Transverse colon (tissue), 3 donors: Measurements from ENCODE around the gene MAPK12.

ENCODE experiments used
- POLR2A ChIP-seq: fragments of 450-650 bp; IDR thresholded peaks from one replicate; pipeline ENCODE4 v1.6.1; 2016; ENCODE audit warnings: antibody characterized with exemption, mild to moderate bottlenecking, moderate library complexity
- TF ChIP-seq, protein P1 (sequence below), 5 experiments: fragments of 200-600 bp in 3 of 5; fragments of 450-650 bp in 2 of 5; sonication (generic) in 3 of 5; IDR thresholded peaks; 1 replicate in 2 of 5; 2 replicates in 3 of 5; pipeline ENCODE4 v1.5.1; 2016 to 2017; ENCODE audit warnings: antibody characterized with exemption in 5 of 5, inconsistent platforms in 3 of 5, mild to moderate bottlenecking in 2 of 5, moderate library complexity in 1 of 5

DNA sequence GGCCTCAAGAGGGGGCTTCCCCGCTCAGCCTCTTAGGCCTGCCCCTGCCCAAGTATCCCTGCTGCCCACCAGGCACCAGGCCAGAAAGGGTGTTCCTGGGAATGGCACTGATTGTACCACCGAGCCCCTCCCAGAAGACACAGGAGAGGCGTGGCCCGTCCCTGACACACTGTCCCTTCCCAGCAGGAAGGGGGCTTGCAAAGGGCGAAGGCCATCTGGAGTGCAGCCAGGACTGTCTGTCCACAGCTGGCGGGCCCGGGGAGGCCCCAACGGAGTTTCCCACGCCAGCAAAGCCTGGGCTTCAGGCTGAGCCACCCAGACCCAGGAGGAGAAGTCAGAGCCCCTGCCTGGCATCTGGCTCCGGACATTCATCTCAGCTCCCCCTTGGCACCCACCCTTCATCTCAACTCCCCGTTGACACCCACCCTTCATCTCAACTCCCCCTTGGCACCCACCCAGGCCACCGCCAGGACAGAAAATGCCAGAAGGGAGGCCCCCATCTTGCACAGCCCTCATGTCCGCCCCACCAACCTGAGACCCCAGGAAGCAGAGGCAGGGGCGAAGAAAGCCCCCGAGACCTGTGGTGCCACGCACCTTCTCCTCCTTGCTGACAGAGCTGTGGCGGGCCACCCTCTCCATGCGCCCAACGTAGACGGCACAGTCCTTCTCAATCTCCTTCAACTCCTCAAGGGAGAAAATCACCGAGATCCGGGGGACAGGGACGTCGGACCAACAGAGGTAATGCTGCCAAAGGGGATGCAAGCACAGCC, 36.1 kb downstream of the MAPK12 start:
- TF ChIP-seq, protein P1, sequence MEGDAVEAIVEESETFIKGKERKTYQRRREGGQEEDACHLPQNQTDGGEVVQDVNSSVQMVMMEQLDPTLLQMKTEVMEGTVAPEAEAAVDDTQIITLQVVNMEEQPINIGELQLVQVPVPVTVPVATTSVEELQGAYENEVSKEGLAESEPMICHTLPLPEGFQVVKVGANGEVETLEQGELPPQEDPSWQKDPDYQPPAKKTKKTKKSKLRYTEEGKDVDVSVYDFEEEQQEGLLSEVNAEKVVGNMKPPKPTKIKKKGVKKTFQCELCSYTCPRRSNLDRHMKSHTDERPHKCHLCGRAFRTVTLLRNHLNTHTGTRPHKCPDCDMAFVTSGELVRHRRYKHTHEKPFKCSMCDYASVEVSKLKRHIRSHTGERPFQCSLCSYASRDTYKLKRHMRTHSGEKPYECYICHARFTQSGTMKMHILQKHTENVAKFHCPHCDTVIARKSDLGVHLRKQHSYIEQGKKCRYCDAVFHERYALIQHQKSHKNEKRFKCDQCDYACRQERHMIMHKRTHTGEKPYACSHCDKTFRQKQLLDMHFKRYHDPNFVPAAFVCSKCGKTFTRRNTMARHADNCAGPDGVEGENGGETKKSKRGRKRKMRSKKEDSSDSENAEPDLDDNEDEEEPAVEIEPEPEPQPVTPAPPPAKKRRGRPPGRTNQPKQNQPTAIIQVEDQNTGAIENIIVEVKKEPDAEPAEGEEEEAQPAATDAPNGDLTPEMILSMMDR (IDR thresholded peaks at IDR 0.05): no peak
- no peak for TF ChIP-seq POLR2A
